Mesenchymal stem cell (in vitro differentiated cells and primary cell): Measurements from ENCODE around the gene ACVR1C.

Experiments used
- DNase-seq: peaks from one replicate; pipeline ENCODE4 v3.0.0-alpha.2; 2013
- H2AFZ ChIP-seq: one replicate; pipeline ENCODE4 v1.6.1; 2013; ENCODE audit warnings: low read depth, mild to moderate bottlenecking, control low read depth, inconsistent platforms, low read length, moderate library complexity
- H2AK5ac ChIP-seq: 2 replicates; pipeline ENCODE4 v1.6.1; 2013; ENCODE audit warnings: low read length, moderate library complexity, mild to moderate bottlenecking, inconsistent platforms; ENCODE audit not compliant: severe bottlenecking
- H2BK120ac ChIP-seq: one replicate; pipeline ENCODE4 v1.6.1; 2013; ENCODE audit warnings: low read depth, mild to moderate bottlenecking, inconsistent platforms, low read length, moderate library complexity
- H2BK12ac ChIP-seq, 2 experiments: one replicate each; pipeline ENCODE4 v1.6.1; 2013; ENCODE audit warnings: inconsistent platforms in 2 of 2, low read length in 2 of 2, mild to moderate bottlenecking in 2 of 2, moderate library complexity in 2 of 2, control low read depth in 1 of 2
- H2BK15ac ChIP-seq: one replicate; pipeline ENCODE4 v1.6.1; 2013; ENCODE audit warnings: mild to moderate bottlenecking, low read depth, inconsistent platforms; ENCODE audit not compliant: poor library complexity, severe bottlenecking
- H2BK5ac ChIP-seq: 2 replicates; pipeline ENCODE4 v1.6.1; 2013; ENCODE audit warnings: low read depth, mild to moderate bottlenecking, low read length, control low read depth, inconsistent platforms; ENCODE audit not compliant: poor library complexity, severe bottlenecking
- H3K14ac ChIP-seq, 2 experiments: one replicate each; pipeline ENCODE4 v1.6.1; 2013; ENCODE audit warnings: inconsistent platforms in 2 of 2, low read length in 2 of 2, control low read depth in 1 of 2, mild to moderate bottlenecking in 1 of 2, moderate library complexity in 1 of 2
- H3K18ac ChIP-seq, 2 experiments: one replicate each; pipeline ENCODE4 v1.6.1; 2013; ENCODE audit warnings: inconsistent platforms in 2 of 2, low read length in 2 of 2, control low read depth in 1 of 2, low read depth in 1 of 2, mild to moderate bottlenecking in 1 of 2
- H3K23ac ChIP-seq, 2 experiments: one replicate each; pipeline ENCODE4 v1.6.1; 2013; ENCODE audit warnings: inconsistent platforms in 2 of 2, low read length in 2 of 2, mild to moderate bottlenecking in 2 of 2, moderate library complexity in 2 of 2, control low read depth in 1 of 2
- H3K27ac ChIP-seq: 2 replicates; pipeline ENCODE4 v1.5.1; 2013; ENCODE audit warnings: mild to moderate bottlenecking, moderate library complexity, low read length, control low read depth, inconsistent platforms; ENCODE audit not compliant: poor library complexity, severe bottlenecking
- H3K27me3 ChIP-seq, 2 experiments: 2 replicates each; pipeline versions ENCODE4 v1.6.1 to v1.7.0; 2013; ENCODE audit warnings: low read length in 2 of 2, mild to moderate bottlenecking in 2 of 2, moderate library complexity in 2 of 2, control low read depth in 1 of 2, inconsistent platforms in 1 of 2; ENCODE audit not compliant: control insufficient read depth in 1 of 2, insufficient read depth in 1 of 2
- H3K36me3 ChIP-seq, 2 experiments: 2 replicates each; pipeline versions ENCODE4 v1.6.1 to v1.7.0; 2013; ENCODE audit warnings: low read length in 2 of 2, control low read depth in 1 of 2, inconsistent platforms in 1 of 2, low read depth in 1 of 2, mild to moderate bottlenecking in 1 of 2; ENCODE audit not compliant: insufficient read depth in 2 of 2, control insufficient read depth in 1 of 2
- H3K4ac ChIP-seq, 2 experiments: one replicate each; pipeline ENCODE4 v1.6.1; 2013; ENCODE audit warnings: inconsistent platforms in 2 of 2, low read length in 2 of 2, mild to moderate bottlenecking in 2 of 2, moderate library complexity in 2 of 2, control low read depth in 1 of 2, low read depth in 1 of 2
- H3K4me1 ChIP-seq: 2 replicates; pipeline ENCODE4 v1.6.1; 2013; ENCODE audit warnings: low read depth, low read length, control low read depth; ENCODE audit not compliant: control insufficient read depth, insufficient read depth
- H3K4me2 ChIP-seq: 2 replicates; pipeline ENCODE4 v1.6.1; 2013; ENCODE audit warnings: low read length, mild to moderate bottlenecking, inconsistent platforms; ENCODE audit not compliant: poor library complexity, severe bottlenecking
- H3K4me3 ChIP-seq, 2 experiments: 2 replicates each; pipeline versions ENCODE4 v1.5.1 to v1.7.0; 2013; ENCODE audit warnings: low read length in 2 of 2, mild to moderate bottlenecking in 2 of 2, control low read depth in 1 of 2, low read depth in 1 of 2; ENCODE audit not compliant: insufficient read depth in 1 of 2
- H3K79me1 ChIP-seq: replicated peaks from 2 replicates; pipeline ENCODE4 v1.6.1; 2013; ENCODE audit warnings: mild to moderate bottlenecking, control low read depth, low read length, inconsistent platforms; ENCODE audit not compliant: poor library complexity, severe bottlenecking
- H3K9ac ChIP-seq: 2 replicates; pipeline ENCODE4 v1.7.0; 2013; ENCODE audit warnings: mild to moderate bottlenecking, low read length, moderate library complexity
- H3K9me3 ChIP-seq: 2 replicates; pipeline ENCODE4 v1.7.0; 2013; ENCODE audit warnings: mild to moderate bottlenecking, low read length; ENCODE audit not compliant: control insufficient read depth
- H4K8ac ChIP-seq: one replicate; pipeline ENCODE4 v1.6.1; 2013; ENCODE audit warnings: inconsistent platforms, mild to moderate bottlenecking, low read length, moderate library complexity
- H4K91ac ChIP-seq: one replicate; pipeline ENCODE4 v1.6.1; 2013; ENCODE audit warnings: mild to moderate bottlenecking, low read length, inconsistent platforms
- WGBS: methylation state at CpG from one replicate; pipeline ENCODE4 v1.1.7; 2013; ENCODE audit warnings: mixed read lengths; 5-methylcytosine and 5-hydroxymethylcytosine counted together

Gene ACVR1C

GRCh38 chr2:157631861-157632260 is 3.2 kb upstream of the ACVR1C start:
- Histone ChIP-seq H3K36me3 (no peaks in the 10 kb centered on the region), H3K27me3 (no peaks in the 10 kb centered on the region), H3K79me1 (peaks cover 2% of the 10 kb centered on the region), H3K4me2 (no peak overlapping the region), H2AFZ (no peak overlapping the region), H3K9ac (no peak overlapping the region), H3K18ac (no peak overlapping the region), H2BK5ac (no peak overlapping the region), H3K14ac (no peak overlapping the region), H3K4me1 (peaks cover 8% of the 10 kb centered on the region), H2BK120ac (no peak overlapping the region), H3K4ac (no peak overlapping the region), H3K9me3 (no peaks in the 10 kb centered on the region), H3K27ac (no peak overlapping the region), H4K8ac (no peak overlapping the region), H3K23ac (no peak overlapping the region), H4K91ac (no peak overlapping the region), H2AK5ac (no peak overlapping the region), H2BK12ac (no peak overlapping the region), H3K4me3 (no peak overlapping the region), H2BK15ac (no peak overlapping the region)
- DNase-seq, result no peak
- WGBS, result 41% methylated on average over 1 of the region's 2 CpGs

DNA sequence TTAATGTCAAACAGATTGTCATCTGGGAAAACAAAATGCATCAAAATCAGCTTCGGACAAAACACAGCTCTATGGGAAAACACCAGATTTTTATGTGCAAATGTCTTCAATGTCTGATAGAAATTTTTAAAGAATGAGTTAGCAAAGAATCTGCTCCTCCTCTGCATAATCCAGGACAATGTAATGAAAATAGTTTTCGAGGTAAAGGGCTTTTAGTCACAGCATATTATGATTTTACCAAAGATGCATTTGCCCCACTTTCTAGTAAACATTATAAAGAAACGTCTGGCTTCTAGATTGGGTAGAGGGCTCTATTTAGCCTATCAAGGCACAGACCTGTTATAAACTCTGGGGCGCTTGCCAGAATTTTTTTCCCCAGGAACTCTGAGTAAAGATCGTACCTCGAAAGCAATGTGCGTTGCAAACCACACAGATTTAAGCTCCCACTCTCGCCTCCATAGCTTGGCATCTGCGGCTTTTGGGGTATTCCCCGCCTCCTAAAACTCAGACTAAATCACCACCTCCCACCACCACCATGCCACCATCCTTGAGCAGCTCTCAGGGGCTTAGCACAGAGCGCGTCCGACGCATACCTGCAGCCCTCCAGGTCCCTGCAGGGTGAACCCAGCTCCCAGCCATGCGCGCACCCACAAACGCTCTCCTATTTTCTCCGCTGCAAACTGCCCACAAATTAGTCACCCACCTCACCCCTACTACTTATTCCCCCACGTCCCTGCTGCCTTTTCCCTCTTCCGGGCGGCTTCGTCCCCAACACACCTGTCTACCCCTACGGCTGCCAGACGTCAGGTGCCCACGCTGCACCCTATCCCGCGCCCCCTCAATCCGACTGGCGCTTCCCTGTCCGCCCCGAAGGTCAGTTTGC is 829 bp downstream of the ACVR1C start:
- Histone ChIP-seq H3K27ac (no peak overlapping the region), H2BK12ac (no peak overlapping the region), H2BK120ac (no peak overlapping the region), H2AFZ (no peak overlapping the region), H2BK15ac (no peak overlapping the region), H3K9me3 (no peaks in the 10 kb centered on the region), H3K4me2 (peak overlapping the region; percentile 100), H3K9ac (peak overlapping the region; percentile 57), H2BK5ac (no peak overlapping the region), H3K36me3 (no peaks in the 10 kb centered on the region), H3K23ac (no peak overlapping the region), H4K8ac (no peak overlapping the region), H3K4me1 (peaks cover 8% of the 10 kb centered on the region), H3K14ac (no peak overlapping the region), H2AK5ac (no peak overlapping the region), H3K79me1 (peaks cover 2% of the 10 kb centered on the region), H4K91ac (no peak overlapping the region), H3K27me3 (no peaks in the 10 kb centered on the region), H3K18ac (no peak overlapping the region), H3K4ac (no peak overlapping the region), H3K4me3 (peak overlapping the region; percentile 63 to 87)
- 10% methylated on average over 29 of the region's 31 CpGs for WGBS
- peak; percentile 2 for DNase-seq

- Histone ChIP-seq H3K79me1 (peaks cover 2% of the 10 kb centered on the region), H2BK12ac (no peak overlapping the region), H3K4ac (no peak overlapping the region), H2BK120ac (no peak overlapping the region), H2BK5ac (no peak overlapping the region), H2AFZ (no peak overlapping the region), H3K27ac (no peak overlapping the region), H3K23ac (no peak overlapping the region), H3K36me3 (no peaks in the 10 kb centered on the region), H4K8ac (no peak overlapping the region), H3K9me3 (no peaks in the 10 kb centered on the region), H3K18ac (no peak overlapping the region), H3K9ac (no peak overlapping the region), H3K4me3 (peak overlapping the region in 1 of 2 experiments; percentile 46), H3K14ac (no peak overlapping the region), H2BK15ac (no peak overlapping the region), H3K4me2 (no peak overlapping the region), H3K27me3 (no peaks in the 10 kb centered on the region), H2AK5ac (no peak overlapping the region), H4K91ac (no peak overlapping the region), H3K4me1 (peaks cover 9% of the 10 kb centered on the region)
- peak; percentile 20 for DNase-seq
Observed at GRCh38 chr2:157625296-157625695, 3.4 kb downstream of the ACVR1C start.

- peaks cover 1% of the 10 kb centered on the region for H3K4me1 ChIP-seq
- no peaks in the 10 kb centered on the region for H3K79me1 ChIP-seq
- H2BK12ac ChIP-seq, result no peak overlapping the region
- no peak overlapping the region for H2BK15ac ChIP-seq
- H3K23ac ChIP-seq, result no peak overlapping the region
- H4K91ac ChIP-seq, result no peak overlapping the region
- H4K8ac ChIP-seq, result no peak overlapping the region
- H3K27me3 ChIP-seq, result no peaks in the 10 kb centered on the region
- no peaks in the 10 kb centered on the region for H3K9me3 ChIP-seq
- H2BK5ac ChIP-seq, result no peak overlapping the region
- 64% methylated on average over 1 of the region's 1 CpG for WGBS
- no peak overlapping the region for H3K14ac ChIP-seq
- H3K36me3 ChIP-seq, result no peaks in the 10 kb centered on the region
- H3K4me3 ChIP-seq, result peak overlapping the region in 1 of 2 experiments; percentile 31
- no peak overlapping the region for H2BK120ac ChIP-seq
- H3K4me2 ChIP-seq, result no peak overlapping the region
- H2AFZ ChIP-seq, result no peak overlapping the region
- H3K9ac ChIP-seq, result peak overlapping the region; percentile 39
- no peak overlapping the region for H3K27ac ChIP-seq
- no peak for DNase-seq
- H2AK5ac ChIP-seq, result no peak overlapping the region
- H3K4ac ChIP-seq, result no peak overlapping the region
- H3K18ac ChIP-seq, result no peak overlapping the region
Observed at GRCh38 chr2:157620956-157621355, 7.7 kb downstream of the ACVR1C start.
